GM12891 (cell line): ENCODE results near the gene SLC29A1.
"Not testable (repeated sequence)": the region's sequence is repeated elsewhere in the genome, so short reads cannot be mapped to it uniquely, and the experiment has no call there.

ENCODE experiments used
- DNase-seq: peaks from one replicate; pipeline ENCODE4 v3.0.0; 2011; ENCODE audit warnings: low spot score; ENCODE audit not compliant: insufficient read length
- FAIRE-seq: peaks from 2 replicates; lab custom pipeline; 2011; peaks lifted over from hg19 to GRCh38; lab: Jason Lieb, UNC
- PAX5 ChIP-seq: IDR thresholded peaks from 2 replicates; pipeline ENCODE4 v1.6.1; 2011; ENCODE audit warnings: low read length, moderate library complexity, mild to moderate bottlenecking; ENCODE audit not compliant: insufficient read depth, severe bottlenecking
- POLR2A ChIP-seq: IDR thresholded peaks from 2 replicates; pipeline ENCODE4 v1.6.1; 2011; ENCODE audit warnings: low read depth, low read length, control low read depth
- POLR2AphosphoS5 ChIP-seq: IDR thresholded peaks from 2 replicates; pipeline ENCODE4 v1.6.1; 2011; ENCODE audit warnings: low read depth, low read length, control low read depth
- POU2F2 ChIP-seq: IDR thresholded peaks from 2 replicates; pipeline ENCODE4 v1.6.1; 2011; ENCODE audit warnings: low read depth, mild to moderate bottlenecking, control low read depth, low read length, moderate library complexity
- SPI1 ChIP-seq: IDR thresholded peaks from 2 replicates; pipeline ENCODE4 v1.6.1; 2011; ENCODE audit warnings: low read depth, low read length, control low read depth
- TAF1 ChIP-seq: IDR thresholded peaks from 2 replicates; pipeline ENCODE4 v1.6.1; 2011; ENCODE audit warnings: low read depth, low read length, control low read depth

The SLC29A1 gene

DNA sequence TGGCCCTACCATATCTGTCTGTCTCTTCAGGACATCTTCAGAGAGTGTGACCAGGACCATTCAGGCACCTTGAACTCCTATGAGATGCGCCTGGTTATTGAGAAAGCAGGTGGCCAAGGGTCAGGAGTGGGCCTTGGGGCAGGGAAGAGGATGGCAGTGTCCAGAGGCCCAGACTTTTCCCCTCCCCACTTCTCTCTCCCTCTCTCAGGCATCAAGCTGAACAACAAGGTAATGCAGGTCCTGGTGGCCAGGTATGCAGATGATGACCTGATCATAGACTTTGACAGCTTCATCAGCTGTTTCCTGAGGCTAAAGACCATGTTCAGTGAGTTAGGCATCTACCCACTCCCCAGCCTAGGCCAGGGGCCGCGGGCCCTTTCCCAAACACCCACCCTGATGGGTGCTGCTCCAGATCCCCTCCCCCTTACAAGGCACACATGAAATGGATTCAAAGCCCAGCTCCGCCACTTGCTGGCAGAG is 40.4 kb upstream of the SLC29A1 start:
- FAIRE-seq (no peak), DNase-seq (no peak)
- TF ChIP-seq TAF1, result no peak
- TF ChIP-seq SPI1, result no peak
- no peak for TF ChIP-seq POLR2AphosphoS5
- TF ChIP-seq POLR2A, result no peak
- no peak for TF ChIP-seq POU2F2
- TF ChIP-seq PAX5, result no peak

DNA sequence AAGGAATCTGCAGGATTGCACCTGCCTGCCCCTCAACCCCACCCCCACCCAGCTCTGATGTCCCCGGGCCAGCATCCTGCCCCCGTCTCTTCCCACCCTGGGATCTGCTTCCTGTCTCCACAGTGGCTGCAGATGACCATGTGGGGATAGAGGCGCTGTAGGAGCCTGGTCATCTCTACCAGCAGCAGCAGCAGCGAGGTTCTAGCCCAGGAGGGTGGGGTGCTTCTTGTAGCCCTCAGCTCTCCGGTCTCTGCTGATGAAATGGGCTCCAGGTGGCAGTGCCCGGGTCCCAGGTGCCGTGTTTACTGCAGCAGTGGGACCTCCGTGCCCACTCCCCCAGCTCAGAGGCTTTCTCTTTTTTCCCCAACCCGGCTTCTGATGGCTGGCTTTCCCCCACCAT is 39.6 kb upstream of the SLC29A1 start:
- TF ChIP-seq SPI1 (no peak), POLR2AphosphoS5 (no peak), TAF1 (no peak), POLR2A (no peak)
- DNase-seq (no peak), FAIRE-seq (no peak)

GRCh38 chr6:44185356-44185755 is 38.0 kb upstream of the SLC29A1 start:
- DNase-seq, FAIRE-seq: not testable (repeated sequence)

DNA sequence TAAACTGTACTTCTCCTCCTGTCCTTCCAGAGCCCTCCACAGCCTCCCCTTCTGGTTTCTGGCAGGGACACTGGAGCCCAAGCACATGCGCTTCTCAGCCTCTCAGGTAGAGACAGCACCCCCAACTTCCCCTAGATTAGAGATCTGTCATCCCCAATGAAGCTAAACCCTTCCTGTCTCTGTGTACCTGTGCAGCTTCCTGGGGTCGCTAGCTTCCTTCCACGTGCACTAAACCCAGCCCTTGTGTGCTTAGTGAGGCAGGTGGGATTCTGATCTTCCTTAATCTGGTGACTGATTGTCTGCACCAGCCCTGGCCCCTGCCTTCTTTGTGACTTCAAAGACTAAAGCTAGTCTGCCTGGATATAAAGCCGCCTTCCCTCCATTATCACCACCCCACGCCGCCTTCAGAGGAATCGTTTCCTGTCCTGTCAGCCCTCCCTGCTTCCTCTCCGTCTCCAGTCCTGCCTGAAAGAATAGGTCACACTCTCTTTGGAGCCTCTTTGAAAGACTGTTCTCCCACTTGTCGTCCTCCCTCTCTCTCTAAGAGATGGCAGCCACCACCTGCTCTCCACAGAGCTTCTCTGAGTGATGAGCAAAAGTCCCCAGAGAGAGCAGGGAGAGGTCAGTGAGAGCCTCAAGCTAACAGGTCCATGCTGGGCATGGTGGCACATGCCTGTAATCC is 37.3 kb upstream of the SLC29A1 start:
- no peak for FAIRE-seq
- no peak for DNase-seq
- TF ChIP-seq POLR2A (no peak), PAX5 (no peak), TAF1 (no peak), POLR2AphosphoS5 (no peak), POU2F2 (no peak), SPI1 (no peak)

GRCh38 chr6:44186635-44187025 is 36.8 kb upstream of the SLC29A1 start:
- no peak for FAIRE-seq
- no peak for DNase-seq
- no peak for TF ChIP-seq POLR2AphosphoS5
- TF ChIP-seq PAX5, result no peak
- no peak for TF ChIP-seq POLR2A
- TF ChIP-seq SPI1, result no peak
- no peak for TF ChIP-seq POU2F2
- no peak for TF ChIP-seq TAF1

DNA sequence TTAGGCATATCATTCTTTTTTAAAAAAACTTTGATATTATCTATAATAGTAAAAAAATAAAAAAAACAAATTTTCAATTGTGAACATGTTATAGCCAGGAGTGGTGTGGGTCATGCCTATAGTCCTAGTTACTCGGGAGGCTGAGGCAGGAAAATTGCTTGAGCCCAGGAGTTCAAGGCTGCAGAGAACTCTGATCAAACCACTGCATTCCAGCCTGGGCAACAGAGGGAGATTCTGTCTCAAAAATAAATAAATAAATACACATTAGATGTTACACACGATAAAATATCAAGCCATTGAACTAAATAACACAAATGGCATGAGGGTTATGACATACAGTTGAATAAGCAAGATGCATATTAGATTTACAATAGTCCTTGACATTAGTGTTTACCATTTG is 34.6 kb upstream of the SLC29A1 start:
- FAIRE-seq (no peak), DNase-seq (no peak)
- TF ChIP-seq POLR2AphosphoS5, result no peak
- no peak for TF ChIP-seq POLR2A
- no peak for TF ChIP-seq SPI1
- no peak for TF ChIP-seq POU2F2
- no peak for TF ChIP-seq PAX5
- TF ChIP-seq TAF1, result no peak

- FAIRE-seq (no peak), DNase-seq (no peak)
- no peak for TF ChIP-seq POLR2A
- TF ChIP-seq PAX5, result no peak
- no peak for TF ChIP-seq SPI1
- no peak for TF ChIP-seq POU2F2
- TF ChIP-seq POLR2AphosphoS5, result no peak
- TF ChIP-seq TAF1, result no peak
Observed at GRCh38 chr6:44189257-44189656, 34.1 kb upstream of the SLC29A1 start.

DNA sequence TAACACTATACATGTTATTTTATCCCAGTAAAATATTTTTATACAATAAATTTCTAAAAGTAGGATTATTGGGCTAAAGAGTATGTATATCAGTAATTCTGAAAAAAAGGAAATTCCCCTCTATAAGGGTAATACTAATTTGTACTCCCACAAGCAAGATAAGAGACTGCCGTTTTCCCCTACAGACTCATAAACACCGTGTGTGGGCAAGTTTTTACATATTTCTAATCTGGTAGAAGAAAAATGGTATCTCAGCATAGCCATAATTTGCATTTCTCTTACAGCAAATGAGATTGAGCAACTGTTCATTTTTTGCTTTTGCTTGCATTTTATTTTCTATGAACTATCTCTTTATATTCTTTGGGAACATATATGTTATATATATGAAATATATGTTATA is 32.7 kb upstream of the SLC29A1 start:
- no peak for DNase-seq
- no peak for TF ChIP-seq TAF1
- TF ChIP-seq PAX5, result no peak
- no peak for TF ChIP-seq POLR2AphosphoS5
- TF ChIP-seq SPI1, result no peak
- TF ChIP-seq POU2F2, result 0 out of 2 replicates have a peak, but pooled peaks have one; percentile 24
- no peak for TF ChIP-seq POLR2A
- FAIRE-seq, result no peak

DNA sequence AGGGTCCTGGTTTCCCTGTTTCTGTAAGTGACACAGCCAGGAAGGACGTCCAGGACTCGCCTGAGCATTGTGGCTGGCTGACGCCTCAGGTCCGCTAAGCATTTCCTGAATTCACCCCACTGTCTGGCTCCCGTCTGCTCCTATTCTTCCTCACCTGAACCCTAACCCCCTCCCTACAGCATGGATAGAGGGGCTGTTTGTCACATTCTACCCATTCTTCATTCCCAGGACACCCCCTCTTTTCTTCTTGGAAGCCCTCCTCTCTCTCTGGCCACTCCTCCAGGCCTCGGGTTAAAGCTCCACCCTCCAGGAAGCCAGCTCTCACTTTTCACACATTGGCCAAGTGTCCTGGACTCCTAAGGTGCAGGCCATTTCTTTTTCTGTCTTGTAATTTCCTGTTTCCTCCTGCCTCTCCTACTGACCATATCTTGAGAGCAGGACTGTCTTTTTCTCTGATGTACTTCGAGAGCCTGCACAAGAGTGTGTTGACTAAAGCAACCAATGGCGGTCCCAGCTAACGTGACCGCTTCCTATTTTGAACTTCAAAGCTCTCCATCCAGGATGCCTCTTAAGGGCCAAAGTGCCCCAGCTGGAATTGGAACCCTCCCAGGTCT is 30.9 kb upstream of the SLC29A1 start:
- TF ChIP-seq POU2F2, result no peak
- TF ChIP-seq SPI1, result no peak
- TF ChIP-seq PAX5, result no peak
- TF ChIP-seq POLR2AphosphoS5, result no peak
- TF ChIP-seq POLR2A, result no peak
- no peak for TF ChIP-seq TAF1
- FAIRE-seq (no peak), DNase-seq (no peak)
